Smooth muscle cell (in vitro differentiated cells): ENCODE data around the gene MBIP. TPM values are rescaled to one million over a fixed set of nuclear protein-coding genes. Genes with fewer than 3 reads are reported as not detected.
A peak's percentile ranks its signal among the peaks of the same experiment; 100 is the strongest.

Experiments
- DNase-seq: peaks from one replicate; lab custom pipeline; 2025; ENCODE audit not compliant: unreplicated experiment; lab: John Stamatoyannopoulos, UW
- H2AFZ ChIP-seq: fragments of 200-600 bp; sonication (generic); 2 replicates; pipeline ENCODE4 v1.6.0; 2016; ENCODE audit warnings: antibody characterized with exemption, low read depth, mild to moderate bottlenecking
- H3F3A ChIP-seq: fragments of 200-600 bp; sonication (generic); 2 replicates; pipeline ENCODE4 v1.6.0; 2017; ENCODE audit warnings: antibody characterized with exemption, low read depth
- H3K27ac ChIP-seq: fragments of 200-600 bp; sonication (generic); 2 replicates; pipeline ENCODE4 v1.5.1; 2016; ENCODE audit warnings: low read depth, mild to moderate bottlenecking
- H3K27me3 ChIP-seq: fragments of 200-600 bp; sonication (generic); 2 replicates; pipeline ENCODE4 v1.6.1; 2016; ENCODE audit warnings: low read depth, mild to moderate bottlenecking
- H3K36me3 ChIP-seq: fragments of 200-600 bp; sonication (generic); 2 replicates; pipeline ENCODE4 v1.5.1; 2016; ENCODE audit warnings: low read depth
- H3K4me1 ChIP-seq: fragments of 200-600 bp; sonication (generic); 2 replicates; pipeline ENCODE4 v1.5.1; 2016; ENCODE audit warnings: low read depth
- H3K4me2 ChIP-seq: fragments of 200-600 bp; sonication (generic); 2 replicates; pipeline ENCODE4 v1.6.0; 2016; ENCODE audit warnings: mild to moderate bottlenecking
- H3K4me3 ChIP-seq: fragments of 200-600 bp; sonication (generic); 2 replicates; pipeline ENCODE4 v1.5.1; 2016; ENCODE audit warnings: mild to moderate bottlenecking
- H3K79me2 ChIP-seq: fragments of 200-600 bp; sonication (generic); 2 replicates; pipeline ENCODE4 v1.6.0; 2016; ENCODE audit warnings: low read depth, mild to moderate bottlenecking
- H3K9ac ChIP-seq: fragments of 200-600 bp; sonication (generic); 2 replicates; pipeline ENCODE4 v1.6.0; 2016; ENCODE audit warnings: low read depth
- H3K9me3 ChIP-seq: fragments of 200-600 bp; sonication (generic); replicated peaks from 2 replicates; pipeline ENCODE4 v1.5.1; 2016; ENCODE audit warnings: low read depth
- H4K20me1 ChIP-seq: fragments of 200-600 bp; sonication (generic); 2 replicates; pipeline ENCODE4 v1.6.0; 2016; ENCODE audit warnings: low read depth
- CTCF ChIP-seq: fragments of 200-600 bp; sonication (generic); IDR thresholded peaks from 2 replicates; pipeline ENCODE4 v1.5.1; 2017; ENCODE audit warnings: borderline replicate concordance, mild to moderate bottlenecking, antibody characterized with exemption; ENCODE audit not compliant: insufficient read depth, poor library complexity, severe bottlenecking
- WGBS: methylation state at CpG from one replicate; pipeline ENCODE4 v1.1.7; 2016; ENCODE audit warnings: low lambda C conversion rate; 5-methylcytosine and 5-hydroxymethylcytosine counted together
- polyA plus RNA-seq: library from polyadenylated mRNA; unstranded; fragments of >200 nt; fragmentation: Nextera tagmentation; extraction: Ambion mirVana; gene quantifications from 2 replicates; pipeline ENCODE4 v1.2.1, GENCODE V29; 2016
- total RNA-seq: library from RNA; depleted of rRNA; stranded (reverse); fragments of >200 nt; gene quantifications from 2 replicates; pipeline ENCODE4 v1.2.3, GENCODE V29; 2014

Gene MBIP, protein sequence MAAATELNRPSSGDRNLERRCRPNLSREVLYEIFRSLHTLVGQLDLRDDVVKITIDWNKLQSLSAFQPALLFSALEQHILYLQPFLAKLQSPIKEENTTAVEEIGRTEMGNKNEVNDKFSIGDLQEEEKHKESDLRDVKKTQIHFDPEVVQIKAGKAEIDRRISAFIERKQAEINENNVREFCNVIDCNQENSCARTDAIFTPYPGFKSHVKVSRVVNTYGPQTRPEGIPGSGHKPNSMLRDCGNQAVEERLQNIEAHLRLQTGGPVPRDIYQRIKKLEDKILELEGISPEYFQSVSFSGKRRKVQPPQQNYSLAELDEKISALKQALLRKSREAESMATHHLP
- total RNA-seq, result 33.9 and 46.0 TPM in 2 replicates
- 22.1 and 27.2 TPM in 2 replicates for polyA plus RNA-seq

DNA sequence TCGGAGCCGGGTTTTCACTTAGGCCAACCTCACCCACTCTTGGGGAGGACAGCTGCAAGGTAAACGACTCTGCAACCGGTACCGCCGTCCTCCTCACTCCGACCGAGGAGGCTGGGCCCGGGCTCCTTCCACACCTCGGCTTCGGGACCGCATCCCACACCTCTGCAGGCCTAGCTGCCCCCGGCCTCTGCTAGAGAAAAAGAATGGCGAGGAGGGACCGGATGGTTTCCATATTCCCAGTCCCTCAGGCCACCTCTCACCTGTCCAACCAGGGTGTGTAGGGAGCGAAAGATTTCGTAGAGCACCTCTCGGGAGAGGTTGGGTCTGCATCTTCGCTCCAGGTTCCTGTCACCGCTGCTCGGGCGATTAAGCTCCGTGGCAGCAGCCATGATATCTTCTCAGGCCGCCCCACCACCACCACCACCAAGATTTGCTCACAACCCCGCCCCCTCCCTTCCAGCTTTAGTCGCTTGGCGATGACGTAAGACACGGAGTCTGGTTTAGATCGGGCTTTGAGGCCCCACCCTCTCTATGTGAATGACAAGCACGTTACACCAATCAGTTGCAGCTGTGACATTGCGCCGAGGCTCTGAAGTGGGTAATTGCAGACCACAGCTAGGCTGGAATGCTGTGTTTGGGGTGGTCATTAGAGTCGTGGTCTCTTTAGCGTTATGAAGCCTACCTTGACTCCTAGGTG lies at the start of gene MBIP:
Gene MBIP, minus strand, starts transcription at position 438 of the 697 bp plus-strand sequence. Its CDS starts 49 bp downstream, at position 389.
- H4K20me1 ChIP-seq, result peaks cover 40% of the 10 kb centered on the region
- H3K36me3 ChIP-seq, result no peaks in the 10 kb centered on the region
- peak within 1 kb of the TSS; percentile 91 for H3K4me2 ChIP-seq
- peak within 1 kb of the TSS; percentile 94 for H3K4me3 ChIP-seq
- no peak for TF ChIP-seq CTCF
- no peaks in the 10 kb centered on the region for H3F3A ChIP-seq
- peaks cover 39% of the 10 kb centered on the region for H3K27me3 ChIP-seq
- peaks cover 48% of the 10 kb centered on the region for H3K79me2 ChIP-seq
- WGBS, result under 1% methylated on average over 35 of the region's 35 CpGs
- H3K4me1 ChIP-seq, result peaks cover 39% of the 10 kb centered on the region
- no peaks in the 10 kb centered on the region for H3K9me3 ChIP-seq
- peak within 1 kb of the TSS; percentile 84 for H3K27ac ChIP-seq
- DNase-seq, result peak; percentile 57
- peak within 1 kb of the TSS; percentile 96 for H2AFZ ChIP-seq
- H3K9ac ChIP-seq, result peak within 1 kb of the TSS; percentile 95

GRCh38 chr14:36367985-36368774 lies 47.7 kb upstream of the MBIP start:
- peaks cover 4% of the 10 kb centered on the region for H3K27me3 ChIP-seq
- no peak overlapping the region for H3K27ac ChIP-seq
- H3K4me2 ChIP-seq, result no peak overlapping the region
- no peak for DNase-seq
- 87% methylated on average over 6 of the region's 6 CpGs for WGBS
- no peaks in the 10 kb centered on the region for H3K9me3 ChIP-seq
- H3K4me3 ChIP-seq, result no peak overlapping the region
- no peaks in the 10 kb centered on the region for H4K20me1 ChIP-seq
- no peaks in the 10 kb centered on the region for H3K4me1 ChIP-seq
- H2AFZ ChIP-seq, result no peak overlapping the region
- H3K36me3 ChIP-seq, result no peaks in the 10 kb centered on the region
- no peak overlapping the region for H3K9ac ChIP-seq
- no peaks in the 10 kb centered on the region for H3F3A ChIP-seq
- no peaks in the 10 kb centered on the region for H3K79me2 ChIP-seq
- no peak for TF ChIP-seq CTCF

DNA sequence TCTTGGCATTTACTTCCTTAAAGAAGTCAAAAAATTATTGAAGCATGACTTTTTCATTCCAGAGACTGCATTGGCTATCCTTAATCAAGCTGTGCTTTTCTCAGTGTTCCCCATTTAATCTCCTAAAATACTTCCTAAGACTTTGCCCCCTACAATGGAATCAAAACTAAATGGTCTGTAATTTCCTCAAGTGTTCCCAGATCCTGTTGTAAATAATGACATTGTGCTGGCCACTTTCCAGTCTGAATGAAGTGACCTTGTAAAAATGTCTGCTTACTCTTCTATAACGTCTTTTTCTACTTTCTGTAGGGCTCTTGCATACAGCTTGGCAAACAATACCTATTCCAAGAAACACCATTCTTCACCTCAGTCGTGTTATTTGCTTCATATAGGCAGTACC lies 45.3 kb upstream of the MBIP start:
- Histone ChIP-seq H3K9ac (no peak overlapping the region), H3K9me3 (no peaks in the 10 kb centered on the region), H3K4me3 (no peak overlapping the region), H2AFZ (no peak overlapping the region), H3K36me3 (no peaks in the 10 kb centered on the region), H3K4me2 (no peak overlapping the region), H4K20me1 (no peaks in the 10 kb centered on the region), H3K27ac (no peak overlapping the region), H3K27me3 (no peaks in the 10 kb centered on the region), H3F3A (no peaks in the 10 kb centered on the region), H3K79me2 (no peaks in the 10 kb centered on the region), H3K4me1 (no peaks in the 10 kb centered on the region)
- DNase-seq, result no peak
- WGBS, result 51% methylated on average over 2 of the region's 2 CpGs
- no peak for TF ChIP-seq CTCF
